Pulmonary artery endothelial cell (primary cell): Measurements from ENCODE around the gene GLIS2. TPM values are rescaled to one million over a fixed set of nuclear protein-coding genes. Genes with fewer than 3 reads are reported as not detected.

Experiments used
- DNase-seq: peaks from one replicate; pipeline ENCODE4 v3.0.0-alpha.2; 2011; ENCODE audit warnings: low read depth, low spot score
- total RNA-seq: library from RNA; depleted of rRNA; stranded (reverse); fragments of >200 nt; gene quantifications from 2 replicates; pipeline ENCODE4 v1.2.3, GENCODE V29; 2014

GLIS2 gene
- total RNA-seq, 1 donor from 2014 or later = 1.6 TPM

DNA sequence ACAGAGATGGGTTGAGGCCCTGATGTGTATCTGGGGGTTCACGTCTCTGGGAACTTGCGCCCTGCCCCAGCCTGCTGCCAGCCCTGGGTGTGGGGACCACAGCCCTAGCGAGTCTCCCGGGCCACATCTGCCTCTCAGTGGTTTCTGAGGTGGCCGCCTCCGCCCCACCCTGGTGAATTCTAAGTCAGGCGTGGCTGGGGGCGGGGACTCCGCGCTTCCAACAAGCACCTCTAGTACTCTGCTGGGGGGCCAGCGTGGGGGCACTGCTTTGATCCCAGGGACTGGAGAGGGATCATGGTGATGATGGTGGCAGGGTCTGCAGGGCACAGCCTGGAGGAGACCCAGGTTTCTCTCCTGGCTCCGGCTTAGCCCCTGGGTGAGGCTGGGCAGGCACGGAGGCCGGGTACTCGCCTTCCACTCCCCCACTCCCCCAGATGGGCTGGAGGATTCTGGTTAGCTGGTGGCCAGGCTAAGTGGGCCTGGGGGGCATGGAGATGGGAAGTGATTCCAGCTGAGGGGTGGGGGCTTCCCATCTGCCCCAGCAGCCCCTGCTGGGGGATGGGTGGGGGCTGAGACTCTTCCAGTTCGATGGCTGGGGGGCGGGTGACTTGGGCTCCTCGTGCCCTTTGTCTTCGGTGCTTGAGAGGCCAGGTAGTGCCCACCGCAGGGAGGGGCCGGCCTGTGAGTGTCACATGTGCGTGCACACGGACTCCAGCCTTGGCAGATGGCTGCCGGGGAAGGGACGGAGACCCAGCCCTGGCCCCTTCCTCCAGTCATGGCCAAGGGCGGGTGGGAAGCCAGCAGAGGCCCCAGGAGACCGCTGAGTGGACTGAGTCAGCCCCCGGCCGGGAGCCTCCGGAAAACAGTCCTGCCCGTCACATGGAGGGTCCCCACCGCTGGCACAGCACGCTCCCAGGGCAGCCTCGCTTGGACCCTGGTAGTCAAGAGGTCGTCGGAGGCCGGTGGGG is 3.9 kb downstream of the GLIS2 start:
- DNase-seq = no peak

DNA sequence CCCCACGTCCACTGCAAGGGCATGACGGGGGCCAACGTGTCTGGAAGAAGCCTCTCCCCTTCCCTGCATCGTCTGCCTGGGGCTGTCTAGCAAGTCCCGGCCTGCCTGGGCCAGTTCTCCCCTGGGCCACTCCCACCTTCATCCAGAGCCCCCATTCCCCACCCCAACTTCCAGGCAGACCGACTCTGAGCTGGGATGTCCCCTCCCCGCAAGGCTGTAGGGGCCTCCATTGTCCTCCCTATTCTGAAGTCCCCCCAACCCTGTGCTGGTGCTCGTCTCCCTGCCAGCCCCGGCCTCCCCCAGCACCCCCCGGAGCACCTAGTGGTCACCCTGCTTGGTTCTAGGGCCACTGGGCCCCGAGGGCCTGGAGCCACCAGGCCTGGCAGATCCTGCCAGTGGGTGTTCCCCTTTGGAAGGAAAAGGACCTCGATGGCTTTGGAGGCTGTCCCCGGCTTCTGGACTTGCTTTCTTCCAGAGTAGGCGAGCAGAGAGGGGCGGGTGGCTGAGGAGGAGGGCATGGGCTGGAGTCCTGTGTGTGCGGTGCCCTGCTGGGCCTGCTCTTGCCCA is 4.8 kb downstream of the GLIS2 start:
- DNase-seq = no peak

DNA sequence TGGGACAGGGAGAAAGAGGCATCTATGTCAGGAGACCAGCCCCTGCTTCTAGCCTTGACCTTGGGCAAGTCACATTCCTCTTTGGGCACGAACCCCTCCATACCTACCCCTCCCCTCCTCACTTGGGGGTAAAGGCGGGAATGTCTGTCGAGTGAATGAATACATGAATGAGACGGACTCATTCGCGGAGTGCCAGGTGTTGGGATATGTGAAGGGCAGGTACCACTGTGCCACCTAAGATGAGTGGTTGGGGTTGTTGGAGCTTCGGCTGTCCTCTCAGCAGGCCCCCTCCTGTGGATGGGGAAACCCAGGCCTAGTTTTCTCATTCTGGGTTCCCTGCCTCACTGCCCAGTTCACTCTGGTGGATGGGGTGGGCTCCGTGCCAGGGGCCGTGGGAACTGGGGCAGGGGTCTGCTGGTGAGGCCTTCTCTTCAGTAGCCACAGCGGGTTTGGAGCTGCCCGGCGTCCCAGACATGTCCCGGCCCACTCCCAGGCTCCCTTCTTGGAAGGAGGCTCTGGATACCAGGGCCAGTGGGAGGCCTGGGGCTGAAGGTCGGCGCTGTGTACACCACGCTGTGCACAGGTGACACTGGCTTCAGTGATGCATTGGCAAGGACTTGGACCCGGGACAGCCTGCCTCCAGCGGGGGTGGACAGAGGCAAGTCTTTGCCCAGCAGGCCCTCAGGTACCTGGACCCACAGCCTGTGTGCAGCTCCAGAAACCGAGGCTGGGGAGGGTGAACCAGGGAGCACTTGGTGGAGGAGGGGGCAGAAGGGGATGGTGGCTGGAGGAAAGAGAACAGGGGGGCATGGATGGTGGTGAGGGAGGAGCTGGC is 5.6 kb downstream of the GLIS2 start:
- no peak for DNase-seq

DNA sequence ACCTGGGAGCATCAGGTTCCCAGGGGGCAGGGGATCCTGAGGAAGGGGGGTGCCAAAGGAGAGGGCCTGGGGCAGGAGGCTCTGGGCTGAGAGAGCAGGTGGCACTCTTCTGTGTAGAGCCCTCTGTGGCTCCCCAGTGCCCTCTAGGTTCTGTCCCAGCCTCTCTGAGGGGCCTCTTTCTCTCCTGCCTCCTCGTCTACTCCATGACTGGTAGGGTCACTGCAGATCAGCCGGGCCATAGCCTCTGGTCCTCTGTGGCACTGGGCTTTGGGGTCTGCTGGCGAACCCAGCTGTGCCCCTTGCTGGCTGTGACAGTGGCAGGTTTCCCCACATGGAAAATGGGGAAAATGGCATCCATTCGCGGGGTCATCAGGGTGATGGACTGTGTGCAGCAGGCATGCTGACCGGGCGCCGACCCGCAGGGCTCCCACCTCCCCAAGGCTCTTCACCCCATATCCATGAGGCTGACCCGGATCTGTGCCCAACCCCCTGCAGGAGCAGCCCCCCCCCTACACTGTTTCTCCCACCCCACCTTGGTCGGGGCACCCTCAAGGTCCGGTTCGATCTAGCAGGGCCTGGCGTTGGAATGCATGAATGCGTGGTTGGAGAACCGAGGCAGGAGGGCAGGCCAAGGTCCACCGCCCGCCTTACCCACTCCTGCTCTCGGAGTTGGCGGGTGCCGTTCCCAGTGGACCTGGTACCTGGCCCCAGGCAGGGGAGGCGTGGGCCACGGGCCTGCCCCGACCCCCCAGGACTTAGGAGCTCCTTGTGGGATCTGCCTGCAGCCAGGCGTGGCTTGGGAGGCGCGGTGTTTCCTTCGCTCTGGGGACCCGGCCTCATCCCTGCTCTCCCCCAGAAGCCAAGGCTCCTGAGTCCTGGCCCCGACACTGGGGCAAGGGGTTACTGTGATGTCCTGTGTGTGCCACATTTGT is 6.5 kb downstream of the GLIS2 start:
- no peak for DNase-seq

DNA sequence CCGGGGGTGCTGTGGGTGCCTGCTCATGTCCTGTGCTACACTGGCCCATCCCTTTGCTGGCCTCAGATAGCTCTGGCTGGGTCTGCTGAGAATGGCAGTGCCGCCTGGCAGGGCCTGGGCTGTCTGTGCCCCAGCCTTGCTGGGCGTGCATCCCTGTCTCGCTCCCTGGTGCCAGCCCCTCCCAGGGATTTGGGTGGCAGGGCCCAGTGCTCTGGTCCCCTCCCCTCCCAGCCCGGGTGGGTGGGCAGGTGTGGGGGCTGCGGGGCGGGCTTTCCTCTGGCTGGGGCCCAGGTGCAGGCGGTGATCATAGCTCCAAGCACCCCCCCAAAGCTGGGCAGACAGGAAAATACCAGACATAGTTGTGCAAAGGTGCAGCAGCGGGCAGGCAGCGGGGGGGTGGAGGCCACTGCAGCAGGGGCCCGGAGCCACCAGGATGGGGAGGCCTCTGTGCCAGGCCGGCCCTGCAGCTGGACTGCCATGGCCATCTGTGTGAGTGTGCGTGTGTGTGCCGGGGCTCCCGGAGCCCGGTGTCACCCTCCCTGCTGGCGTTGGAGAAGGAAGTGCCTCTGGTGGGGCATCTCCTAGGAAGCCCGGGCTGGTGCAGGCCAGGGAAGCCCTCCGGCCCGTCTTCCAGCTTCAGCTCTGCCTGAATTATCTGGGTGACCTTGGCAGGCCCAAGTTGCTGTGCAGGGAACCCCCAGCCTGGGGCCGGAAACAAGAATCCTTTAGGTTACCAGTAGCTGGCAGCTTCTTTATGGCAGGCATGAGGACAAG is 7.4 kb downstream of the GLIS2 start:
- no peak for DNase-seq

DNA sequence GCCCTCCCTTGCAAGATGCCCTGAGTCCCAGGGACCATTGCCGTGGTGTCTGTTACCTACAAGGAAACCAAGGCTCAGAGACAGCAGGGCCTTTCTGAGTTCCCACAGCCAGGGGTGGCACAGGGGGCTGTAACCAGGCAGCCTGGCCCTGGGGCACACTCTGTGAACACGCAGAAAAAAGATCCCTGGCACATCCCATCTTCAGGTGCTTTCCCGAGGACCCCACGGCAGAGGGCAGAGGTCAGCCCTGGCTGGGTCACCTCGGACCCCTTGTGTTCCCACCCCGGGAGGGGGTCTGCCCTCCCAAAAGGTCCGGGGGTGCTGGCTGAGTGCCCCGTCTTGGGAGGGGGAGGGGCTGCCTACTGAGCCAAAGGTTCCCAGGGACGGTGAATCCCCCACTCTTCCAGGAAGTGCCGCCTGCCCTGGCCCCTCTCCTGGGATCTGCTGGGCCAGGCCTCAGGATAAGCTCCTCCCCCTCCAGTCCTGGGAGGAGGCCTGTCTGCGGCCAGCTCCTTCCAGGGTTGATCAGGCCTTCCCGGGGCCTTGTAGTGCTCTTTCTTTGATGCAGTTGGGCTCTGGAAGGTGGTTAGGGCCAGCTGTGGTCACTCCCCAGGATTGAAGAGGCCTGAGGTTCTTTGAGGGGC is 8.1 kb downstream of the GLIS2 start:
- DNase-seq = no peak

DNA sequence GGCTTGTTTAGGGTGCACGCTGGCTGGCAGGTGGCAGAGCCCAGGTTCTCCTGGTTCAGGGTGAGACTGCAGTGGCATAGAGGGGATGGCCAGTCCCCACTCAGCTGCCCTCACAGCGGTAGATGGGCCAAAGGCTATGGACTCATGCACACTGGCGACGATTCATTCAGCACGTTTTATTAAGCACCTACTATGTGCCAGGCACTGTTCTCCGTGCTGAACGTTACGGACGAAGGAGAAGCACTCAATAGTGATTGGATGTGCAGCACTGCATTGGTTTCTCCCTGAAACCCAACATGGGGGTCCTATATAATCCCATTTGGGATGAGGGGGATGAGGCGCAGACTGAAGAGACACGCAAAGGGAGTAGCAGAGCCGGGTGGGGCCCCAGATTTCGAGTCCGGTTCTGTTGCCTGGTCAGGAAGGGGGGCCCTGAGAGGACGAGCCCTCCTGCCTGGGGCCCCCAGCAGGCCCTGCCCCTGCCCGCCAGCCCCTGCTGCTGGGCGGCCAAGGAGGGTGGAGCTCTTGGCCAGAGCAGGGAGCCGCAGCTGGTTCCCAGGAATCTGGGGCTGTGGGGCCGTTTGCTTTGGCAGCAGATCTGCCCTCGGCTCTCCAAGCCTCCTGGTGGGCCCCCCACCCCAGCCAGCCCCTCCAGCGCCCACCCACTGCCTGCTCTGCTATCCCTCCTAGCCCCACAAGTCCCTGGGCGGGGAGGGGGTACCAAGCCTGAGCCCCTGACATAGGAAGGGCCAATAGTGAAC is 8.8 kb downstream of the GLIS2 start:
- DNase-seq = no peak

DNA sequence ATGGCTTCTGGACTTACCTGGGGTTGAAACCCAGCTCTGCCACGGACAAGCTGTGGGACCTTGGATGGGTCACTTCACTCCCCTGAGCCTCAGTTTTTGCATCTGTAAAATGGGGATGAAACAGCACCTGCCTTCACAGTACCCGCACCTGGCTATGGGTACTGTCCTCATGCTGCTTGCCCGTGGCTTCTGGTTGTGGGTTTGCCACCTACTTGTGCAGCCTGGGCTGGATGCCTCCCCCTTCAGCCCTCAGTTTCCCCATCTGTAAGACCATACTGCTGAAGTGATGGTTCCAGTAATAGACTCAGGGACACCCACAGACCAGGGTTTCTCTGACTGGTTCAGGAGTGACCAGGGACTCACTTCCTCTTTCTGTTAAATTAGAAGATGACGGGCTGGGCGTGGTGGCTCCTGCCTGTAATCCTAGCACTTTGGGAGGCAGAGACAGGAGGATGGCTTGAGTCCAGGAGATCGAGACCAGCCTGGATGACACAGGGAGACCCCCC is 9.4 kb downstream of the GLIS2 start:
- DNase-seq = no peak

DNA sequence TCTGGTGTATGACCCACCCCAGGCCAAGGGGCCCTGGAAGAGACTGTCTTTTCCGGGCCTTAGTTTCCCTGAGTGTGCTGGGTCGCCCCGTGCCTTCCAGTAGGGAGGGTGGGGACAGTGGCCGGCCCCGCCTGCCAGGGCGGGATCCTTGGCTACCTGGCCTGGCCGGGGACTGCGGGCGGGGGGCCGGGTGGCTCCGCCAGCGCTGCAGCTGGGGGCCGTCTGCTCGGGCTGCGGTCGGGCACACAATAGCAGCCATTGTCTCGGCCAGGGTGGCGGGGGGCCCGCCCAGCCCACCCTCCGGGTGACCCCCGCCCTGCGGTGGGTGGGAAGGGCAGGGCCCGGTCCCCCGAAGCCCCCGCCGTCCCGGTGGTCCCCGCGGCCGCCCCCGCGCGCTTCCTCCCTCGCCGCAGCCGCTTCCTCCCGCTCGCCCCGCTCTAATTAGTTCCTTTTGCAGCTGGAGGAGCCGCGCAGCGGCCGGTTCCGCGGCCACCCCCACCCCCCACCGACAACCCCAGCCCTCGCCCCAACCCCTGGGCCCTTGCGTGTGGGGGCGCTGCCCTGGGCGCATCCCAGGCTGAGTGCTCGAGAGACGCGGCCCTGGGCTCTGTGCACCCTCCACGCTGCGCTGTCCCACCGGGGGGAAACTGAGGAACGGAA is 11.6 kb downstream of the GLIS2 start:
- no peak for DNase-seq

DNA sequence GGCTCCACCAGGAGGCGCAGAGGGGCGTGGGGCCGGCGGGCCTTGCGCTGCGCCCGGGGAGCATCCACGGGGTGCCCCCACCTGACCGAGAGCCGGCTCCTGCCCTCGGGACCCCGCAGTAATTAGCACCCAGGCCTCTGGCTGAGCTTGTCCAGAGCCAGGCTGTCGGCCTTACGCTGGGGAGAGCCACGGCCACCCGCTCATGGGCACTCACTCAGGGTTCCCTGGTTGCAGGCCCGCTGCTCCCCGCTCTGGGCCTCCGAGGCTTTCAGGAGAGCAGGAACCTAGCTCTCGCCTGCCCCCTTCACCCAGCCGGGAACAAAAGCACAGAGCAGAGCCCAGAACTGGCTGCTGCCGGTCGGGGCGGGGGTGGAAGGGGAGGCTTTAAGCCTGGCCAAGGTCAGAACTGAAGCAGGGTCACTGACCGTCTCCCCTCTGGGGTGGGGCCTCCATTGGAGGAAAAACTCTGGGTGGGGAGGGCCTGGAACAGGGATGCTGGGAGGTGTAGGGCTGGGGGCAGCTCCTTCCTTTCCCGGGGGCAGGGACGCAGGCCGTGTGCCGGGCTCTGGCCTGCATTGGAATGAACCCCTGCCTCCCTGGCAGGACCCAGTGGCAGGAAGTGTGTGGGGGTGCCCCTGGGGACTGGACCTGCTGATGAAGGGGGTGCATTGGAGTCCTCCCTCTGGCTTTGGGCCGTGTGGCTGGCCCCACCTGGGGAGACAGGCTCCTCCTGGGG is 12.3 kb downstream of the GLIS2 start:
- peak; percentile 24 for DNase-seq

DNA sequence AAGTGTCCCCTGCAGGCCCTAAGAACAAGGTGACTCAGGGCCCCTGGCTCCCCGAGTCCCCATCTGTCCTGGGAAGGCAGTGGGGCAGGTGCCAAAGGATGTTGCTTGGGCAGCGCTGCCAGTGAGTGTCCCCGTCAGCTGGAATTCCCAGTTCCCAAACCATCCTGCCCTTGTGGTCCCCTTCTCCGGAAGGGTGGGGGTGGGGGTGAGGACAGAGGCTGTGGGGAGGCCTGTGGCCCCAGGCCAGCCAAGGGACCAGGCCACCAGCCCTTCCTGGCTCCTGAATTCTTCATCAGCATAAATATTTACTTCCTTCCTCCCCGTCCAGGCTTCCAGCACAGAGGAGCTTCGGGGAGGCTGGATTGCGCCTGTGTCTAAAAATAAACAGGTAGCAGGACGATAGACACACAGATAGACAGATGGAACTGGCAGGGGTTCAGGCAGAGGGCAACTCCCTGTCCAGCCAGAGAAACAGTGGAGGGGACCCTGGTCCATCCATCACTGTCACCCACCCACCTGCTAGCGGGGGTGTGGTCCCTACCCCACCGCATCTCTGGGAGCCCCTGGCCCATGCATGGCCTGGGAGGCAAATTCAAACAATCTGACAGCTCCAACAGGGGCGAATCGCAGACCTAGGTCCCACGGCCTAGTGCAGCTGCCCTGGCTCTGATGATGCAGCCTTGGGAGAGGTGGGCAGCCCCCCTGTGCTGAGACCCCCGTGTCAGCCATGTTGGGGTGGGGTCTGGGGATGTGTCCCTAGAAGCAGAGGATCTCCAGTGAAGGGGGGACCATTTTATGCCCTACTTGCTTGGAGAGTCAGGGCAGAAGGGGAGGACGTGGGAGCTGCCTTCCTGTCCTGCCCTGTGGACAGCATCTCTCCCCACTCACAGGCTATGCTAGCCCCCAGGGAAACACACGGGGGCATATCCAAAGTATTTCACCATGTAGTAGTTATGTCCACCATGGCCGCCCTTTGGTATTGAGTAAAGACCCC is 13.2 kb downstream of the GLIS2 start:
- DNase-seq = no peak

DNA sequence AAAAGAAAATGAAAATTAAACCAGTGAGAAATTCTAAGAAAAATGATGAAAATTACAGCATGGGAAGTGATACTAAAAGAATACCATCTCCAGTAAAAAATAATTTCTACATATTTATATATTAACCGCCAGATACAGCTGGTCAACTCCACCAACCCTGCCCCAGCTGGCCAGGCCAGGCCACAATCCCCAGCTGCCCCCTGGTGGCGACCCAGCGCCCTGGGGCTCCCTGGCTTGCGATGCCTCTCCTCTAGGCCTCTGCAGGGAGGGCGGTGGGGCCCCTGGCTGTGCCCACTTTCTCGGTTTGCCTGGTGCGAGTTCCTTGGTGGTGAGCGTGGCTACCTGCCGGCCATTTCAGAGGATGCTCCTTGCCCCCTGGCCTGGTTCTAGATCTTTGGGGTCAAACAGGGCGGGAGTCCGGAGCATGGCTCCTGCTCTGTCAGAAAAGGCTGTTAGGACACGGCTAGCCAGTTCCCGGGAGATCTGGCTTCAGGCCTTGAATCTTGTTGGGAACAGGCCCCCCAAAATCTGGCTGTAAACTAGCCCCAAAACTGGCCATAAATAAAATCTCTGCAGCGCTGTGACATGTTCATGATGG is 14.5 kb downstream of the GLIS2 start:
- DNase-seq = peak; percentile 27

DNA sequence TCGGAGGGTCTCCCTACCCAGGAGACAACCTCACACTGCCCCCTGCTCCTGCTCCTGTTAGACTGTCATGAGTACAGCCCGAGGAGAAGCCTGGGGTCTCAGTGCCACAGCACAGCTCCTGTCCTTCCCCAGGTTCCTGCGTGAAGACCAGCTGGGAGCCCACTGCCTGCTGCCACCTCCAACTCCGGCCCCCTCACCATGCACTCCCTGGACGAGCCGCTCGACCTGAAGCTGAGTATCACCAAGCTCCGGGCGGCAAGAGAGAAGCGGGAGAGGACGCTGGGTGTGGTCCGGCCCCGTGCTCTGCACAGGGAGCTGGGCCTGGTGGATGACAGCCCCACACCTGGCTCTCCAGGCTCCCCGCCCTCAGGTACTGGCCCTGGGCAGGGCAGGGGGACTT is 16.2 kb downstream of the GLIS2 start:
- DNase-seq = no peak

DNA sequence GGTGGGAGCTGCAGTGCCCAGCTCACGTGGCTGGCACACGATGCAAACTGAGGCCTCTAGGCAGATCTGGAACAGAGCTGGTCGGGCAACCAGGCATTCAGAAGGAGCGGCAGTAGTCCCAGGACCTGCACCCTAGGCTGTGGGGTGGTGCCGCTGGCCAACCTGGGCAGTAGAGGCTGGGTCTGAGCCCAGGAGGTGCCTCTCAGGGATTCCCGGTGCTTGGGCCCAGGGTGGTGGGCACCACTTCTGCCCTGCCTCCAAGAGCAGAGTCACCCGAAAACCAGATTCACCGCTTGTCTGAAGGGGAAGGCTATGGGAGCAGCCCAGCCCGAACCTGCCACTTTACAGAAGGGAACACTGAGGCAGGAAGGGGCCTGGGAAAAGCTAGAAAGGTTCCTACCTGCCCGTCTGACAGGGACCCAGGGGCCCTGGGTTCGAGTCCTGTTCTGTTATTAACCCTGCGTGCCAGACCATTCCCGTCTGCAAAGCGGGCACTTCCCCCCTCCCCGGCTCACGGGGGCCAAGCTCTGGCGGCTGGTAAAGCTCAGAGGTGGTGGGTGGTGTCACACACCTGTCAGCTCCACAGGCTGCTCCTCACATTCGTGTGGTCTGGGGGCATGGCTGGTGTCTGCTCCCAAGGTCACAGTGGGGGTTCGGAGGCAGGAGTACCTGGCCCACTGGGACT is 16.9 kb downstream of the GLIS2 start:
- DNase-seq = no peak

DNA sequence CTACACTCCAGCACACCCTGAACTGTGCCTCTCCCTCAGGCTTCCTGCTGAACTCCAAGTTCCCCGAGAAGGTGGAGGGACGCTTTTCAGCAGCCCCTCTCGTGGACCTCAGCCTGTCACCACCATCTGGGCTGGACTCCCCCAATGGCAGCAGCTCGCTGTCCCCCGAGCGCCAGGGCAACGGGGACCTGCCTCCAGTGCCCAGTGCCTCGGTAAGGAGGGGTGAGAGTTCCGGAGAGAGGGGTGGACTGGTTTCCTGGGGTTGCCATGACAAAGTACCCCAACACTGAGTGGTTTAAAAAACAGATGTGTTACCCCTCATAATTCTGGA is 17.4 kb downstream of the GLIS2 start:
- DNase-seq = no peak
